ENCODE data around the gene NDFIP2. TPM values are rescaled to one million over a fixed set of nuclear protein-coding genes. Genes with fewer than 3 reads are reported as not detected.

The NDFIP2 gene
- total RNA-seq, 1 donor from 2014 or later, result 34.1 TPM

DNA sequence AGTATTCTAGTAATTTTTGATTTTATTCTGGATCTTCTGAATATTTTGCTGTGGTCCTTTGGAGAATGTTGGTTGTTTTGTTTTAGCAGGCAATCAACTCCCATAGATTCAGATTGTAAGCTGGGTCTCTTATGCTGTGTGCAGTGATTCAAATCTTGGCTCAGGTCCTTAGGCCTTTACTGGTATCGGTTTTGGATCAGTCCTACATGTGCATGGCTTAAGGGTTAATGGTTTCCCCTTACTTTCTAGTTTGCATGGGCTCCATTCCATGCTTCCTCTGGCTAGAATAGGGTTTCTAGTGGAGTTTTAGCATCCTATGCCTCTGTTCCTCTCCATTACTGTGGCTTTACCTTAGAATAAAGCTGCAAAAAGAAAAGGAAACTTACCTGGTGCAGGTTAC, 16.1 kb downstream of the NDFIP2 start:
- H3K36me3 ChIP-seq, result no peaks in the 10 kb centered on the region
- H3K9me3 ChIP-seq, result no peaks in the 10 kb centered on the region
- TF ChIP-seq, protein P1, sequence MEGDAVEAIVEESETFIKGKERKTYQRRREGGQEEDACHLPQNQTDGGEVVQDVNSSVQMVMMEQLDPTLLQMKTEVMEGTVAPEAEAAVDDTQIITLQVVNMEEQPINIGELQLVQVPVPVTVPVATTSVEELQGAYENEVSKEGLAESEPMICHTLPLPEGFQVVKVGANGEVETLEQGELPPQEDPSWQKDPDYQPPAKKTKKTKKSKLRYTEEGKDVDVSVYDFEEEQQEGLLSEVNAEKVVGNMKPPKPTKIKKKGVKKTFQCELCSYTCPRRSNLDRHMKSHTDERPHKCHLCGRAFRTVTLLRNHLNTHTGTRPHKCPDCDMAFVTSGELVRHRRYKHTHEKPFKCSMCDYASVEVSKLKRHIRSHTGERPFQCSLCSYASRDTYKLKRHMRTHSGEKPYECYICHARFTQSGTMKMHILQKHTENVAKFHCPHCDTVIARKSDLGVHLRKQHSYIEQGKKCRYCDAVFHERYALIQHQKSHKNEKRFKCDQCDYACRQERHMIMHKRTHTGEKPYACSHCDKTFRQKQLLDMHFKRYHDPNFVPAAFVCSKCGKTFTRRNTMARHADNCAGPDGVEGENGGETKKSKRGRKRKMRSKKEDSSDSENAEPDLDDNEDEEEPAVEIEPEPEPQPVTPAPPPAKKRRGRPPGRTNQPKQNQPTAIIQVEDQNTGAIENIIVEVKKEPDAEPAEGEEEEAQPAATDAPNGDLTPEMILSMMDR (IDR thresholded peaks at IDR 0.05), result no peak
- peaks cover 13% of the 10 kb centered on the region for H3K4me1 ChIP-seq
- DNase-seq (no peak), ATAC-seq (no peak)
- H3K4me3 ChIP-seq, result no peak overlapping the region
- intact Hi-C loops (cut with DNase I), result no loop called here
- H3K27me3 ChIP-seq, result no peaks in the 10 kb centered on the region
- H3K27ac ChIP-seq, result no peak overlapping the region

DNA sequence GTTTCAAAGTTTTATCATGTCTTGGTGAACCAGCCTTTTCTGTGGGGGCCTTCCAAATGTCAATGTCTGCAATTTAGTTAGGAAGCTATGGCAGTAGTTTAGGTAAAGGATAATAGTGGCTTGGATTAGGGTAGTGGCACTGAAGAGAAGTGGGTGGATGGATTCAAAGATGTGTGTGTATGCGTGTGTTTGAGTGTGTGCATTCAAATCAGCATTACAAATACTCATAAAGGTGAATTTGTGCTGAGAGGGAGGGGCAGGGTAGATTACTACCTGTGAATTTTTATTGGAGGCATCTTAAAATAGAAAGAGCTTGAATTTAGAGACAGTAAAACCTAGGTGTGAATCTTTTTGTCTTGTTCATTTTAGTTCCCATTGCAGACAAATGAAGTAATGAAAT, 16.9 kb downstream of the NDFIP2 start:
- H3K9me3 ChIP-seq, result no peaks in the 10 kb centered on the region
- peaks cover 5% of the 10 kb centered on the region for H3K4me1 ChIP-seq
- DNase-seq (no peak), ATAC-seq (no peak)
- no peak overlapping the region for H3K27ac ChIP-seq
- TF ChIP-seq, protein P1 (IDR thresholded peaks at IDR 0.05), result no peak
- no peak overlapping the region for H3K4me3 ChIP-seq
- H3K27me3 ChIP-seq, result no peaks in the 10 kb centered on the region
- intact Hi-C loops (cut with DNase I), result no loop called here
- no peaks in the 10 kb centered on the region for H3K36me3 ChIP-seq

DNA sequence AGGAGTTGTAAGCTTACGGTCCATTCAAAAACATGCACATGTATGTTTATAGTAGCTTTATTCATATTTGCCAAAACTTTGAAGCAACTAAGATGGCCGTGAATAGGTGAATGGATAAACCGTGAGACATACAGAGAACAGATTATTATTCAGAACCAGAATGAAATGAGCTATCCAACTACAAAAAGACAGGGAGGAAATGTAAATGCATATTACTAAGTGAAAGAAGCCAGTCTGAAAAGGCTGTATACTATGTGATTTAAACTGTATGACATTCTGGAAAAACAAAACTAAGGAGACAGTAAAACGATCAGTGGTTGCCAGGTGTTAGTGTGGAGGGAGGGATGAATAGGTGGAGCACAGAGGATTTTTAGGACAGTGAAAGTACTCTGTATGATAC, 19.9 kb downstream of the NDFIP2 start:
- H3K4me1 ChIP-seq, result no peaks in the 10 kb centered on the region
- intact Hi-C loops (cut with DNase I), result no loop called here
- H3K4me3 ChIP-seq, result no peak overlapping the region
- TF ChIP-seq, protein P1 (IDR thresholded peaks at IDR 0.05), result no peak
- H3K27ac ChIP-seq, result no peak overlapping the region
- ATAC-seq (no peak), DNase-seq (no peak)
- no peaks in the 10 kb centered on the region for H3K27me3 ChIP-seq
- H3K9me3 ChIP-seq, result no peaks in the 10 kb centered on the region
- no peaks in the 10 kb centered on the region for H3K36me3 ChIP-seq

DNA sequence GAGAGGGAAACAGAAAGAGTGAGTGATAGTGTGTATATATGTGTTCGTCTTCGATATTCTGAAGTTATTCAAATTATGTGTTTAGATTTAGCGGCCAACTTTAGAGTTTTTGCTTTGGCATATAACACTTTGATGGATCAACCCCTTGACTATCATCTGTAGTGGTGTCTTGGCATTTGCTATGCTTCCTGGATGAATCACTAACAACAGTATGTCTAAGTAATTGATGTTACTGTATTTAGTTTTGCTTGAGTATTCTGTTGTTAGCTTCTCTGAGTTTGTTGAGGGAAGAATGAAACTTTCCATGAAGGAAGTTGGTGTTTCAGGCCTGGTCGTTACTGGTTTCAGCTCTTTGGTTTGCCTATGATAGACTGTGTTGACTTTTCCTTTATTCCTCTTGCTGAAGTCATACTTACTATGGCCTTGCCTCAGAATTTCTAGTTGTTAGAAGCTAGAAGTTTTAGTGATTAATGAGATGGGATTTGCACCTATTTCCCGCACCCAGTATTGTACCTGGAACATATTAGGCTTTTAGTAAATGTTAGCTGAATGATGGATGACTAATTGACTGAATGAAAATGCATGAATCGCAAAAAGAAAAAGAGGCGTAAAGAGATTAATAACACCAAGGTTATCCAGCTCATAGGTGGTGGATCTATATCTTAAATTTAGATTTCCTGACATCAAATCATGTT, 20.7 kb downstream of the NDFIP2 start:
- intact Hi-C loops (cut with DNase I), result no loop called here
- no peak for DNase-seq

DNA sequence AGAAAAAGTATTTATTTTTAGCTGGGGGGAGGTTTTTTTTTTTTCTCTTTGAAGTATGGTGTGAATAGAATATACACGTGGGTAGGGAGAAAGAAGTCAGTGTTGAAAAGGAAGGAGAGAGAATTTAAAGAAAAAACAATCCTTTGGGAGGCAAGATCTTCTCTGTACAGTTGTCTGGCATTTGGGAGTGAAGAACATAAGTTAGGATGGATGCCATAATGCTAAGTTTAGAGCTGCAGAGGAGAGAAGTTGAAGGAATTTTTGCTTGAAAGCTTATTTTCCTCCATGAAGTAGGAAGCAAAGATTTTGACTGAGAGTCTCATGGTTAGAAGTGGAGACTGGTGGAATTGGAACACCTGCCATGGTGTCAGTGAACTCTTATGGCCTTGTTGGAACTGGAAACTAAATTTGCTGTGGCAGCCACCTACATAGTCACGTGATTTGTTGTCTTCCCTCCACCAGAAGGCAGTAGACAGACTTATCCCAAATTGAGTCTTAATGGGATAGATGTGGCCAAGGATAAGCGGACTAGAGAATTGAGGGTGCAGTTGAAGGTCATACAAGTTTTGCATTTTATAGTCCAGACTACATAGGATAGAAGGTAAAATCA, 22.0 kb downstream of the NDFIP2 start:
- ATAC-seq (no peak), DNase-seq (no peak)
- no peaks in the 10 kb centered on the region for H3K36me3 ChIP-seq
- no peaks in the 10 kb centered on the region for H3K9me3 ChIP-seq
- H3K27me3 ChIP-seq, result no peaks in the 10 kb centered on the region
- intact Hi-C loops (cut with DNase I), result no loop called here
- no peak overlapping the region for H3K27ac ChIP-seq
- H3K4me1 ChIP-seq, result no peaks in the 10 kb centered on the region
- TF ChIP-seq, protein P1 (IDR thresholded peaks at IDR 0.05), result no peak
- no peak overlapping the region for H3K4me3 ChIP-seq

More for the DNA sequence above, 20.7 kb downstream of the NDFIP2 start:
- Histone ChIP-seq H3K27me3 (no peaks in the 10 kb centered on the region), H3K36me3 (no peaks in the 10 kb centered on the region), H3K4me3 (no peak overlapping the region), H3K9me3 (no peaks in the 10 kb centered on the region), H3K27ac (no peak overlapping the region), H3K4me1 (no peaks in the 10 kb centered on the region)
- no peak for ATAC-seq
- TF ChIP-seq, protein P1 (IDR thresholded peaks at IDR 0.05), result no peak

Measured in upper lobe of right lung (tissue), 1 donor.